Measurements from ENCODE around the gene SRSF10. TPM values are rescaled to one million over a fixed set of nuclear protein-coding genes. Genes with fewer than 3 reads are reported as not detected.

The SRSF10 gene
- total RNA-seq, 2 donors from 2014 or later = 94.3 to 94.9 TPM

DNA sequence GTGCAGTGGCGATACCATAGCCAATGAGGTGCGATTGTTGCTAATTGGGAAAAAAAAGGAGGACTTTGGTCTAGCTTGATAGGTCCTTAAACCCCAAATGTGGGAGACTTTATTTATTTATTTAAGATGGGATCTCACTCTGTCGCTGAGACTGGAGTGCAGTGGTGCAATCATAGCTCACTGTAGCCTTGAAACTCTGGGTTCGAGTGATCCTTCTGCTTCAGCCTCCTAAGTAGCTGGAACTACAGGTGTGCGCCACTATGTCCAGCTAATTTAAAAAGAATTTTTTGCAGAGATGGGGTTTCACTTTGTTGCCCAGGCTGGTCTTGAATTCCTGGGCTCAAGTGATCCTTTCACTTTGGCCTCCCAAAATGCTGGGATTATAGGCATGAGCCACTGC lies 24.0 kb upstream of the SRSF10 start:
- Histone ChIP-seq H3K27ac (no peak overlapping the region), H3K36me3 (no peaks in the 10 kb centered on the region), H3K27me3 (replicated peaks; ENCODE audit: insufficient read depth) (no peaks in the 10 kb centered on the region), H3K9me3 (no peaks in the 10 kb centered on the region), H3K4me3 (no peak overlapping the region), H3K4me1 (replicated peaks) (no peaks in the 10 kb centered on the region)
- WGBS = 94% methylated on average over 5 of the region's 5 CpGs
- no peak for TF ChIP-seq POLR2AphosphoS5 (IDR thresholded peaks at IDR 0.05)
- no peak for TF ChIP-seq POLR2A (IDR thresholded peaks at IDR 0.05)
- TF ChIP-seq, protein P1, sequence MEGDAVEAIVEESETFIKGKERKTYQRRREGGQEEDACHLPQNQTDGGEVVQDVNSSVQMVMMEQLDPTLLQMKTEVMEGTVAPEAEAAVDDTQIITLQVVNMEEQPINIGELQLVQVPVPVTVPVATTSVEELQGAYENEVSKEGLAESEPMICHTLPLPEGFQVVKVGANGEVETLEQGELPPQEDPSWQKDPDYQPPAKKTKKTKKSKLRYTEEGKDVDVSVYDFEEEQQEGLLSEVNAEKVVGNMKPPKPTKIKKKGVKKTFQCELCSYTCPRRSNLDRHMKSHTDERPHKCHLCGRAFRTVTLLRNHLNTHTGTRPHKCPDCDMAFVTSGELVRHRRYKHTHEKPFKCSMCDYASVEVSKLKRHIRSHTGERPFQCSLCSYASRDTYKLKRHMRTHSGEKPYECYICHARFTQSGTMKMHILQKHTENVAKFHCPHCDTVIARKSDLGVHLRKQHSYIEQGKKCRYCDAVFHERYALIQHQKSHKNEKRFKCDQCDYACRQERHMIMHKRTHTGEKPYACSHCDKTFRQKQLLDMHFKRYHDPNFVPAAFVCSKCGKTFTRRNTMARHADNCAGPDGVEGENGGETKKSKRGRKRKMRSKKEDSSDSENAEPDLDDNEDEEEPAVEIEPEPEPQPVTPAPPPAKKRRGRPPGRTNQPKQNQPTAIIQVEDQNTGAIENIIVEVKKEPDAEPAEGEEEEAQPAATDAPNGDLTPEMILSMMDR (IDR thresholded peaks at IDR 0.05) = no peak
- DNase-seq (ENCODE audit: low spot score) = no peak
- intact Hi-C loops (cut with DNase I) = no loop called here

DNA sequence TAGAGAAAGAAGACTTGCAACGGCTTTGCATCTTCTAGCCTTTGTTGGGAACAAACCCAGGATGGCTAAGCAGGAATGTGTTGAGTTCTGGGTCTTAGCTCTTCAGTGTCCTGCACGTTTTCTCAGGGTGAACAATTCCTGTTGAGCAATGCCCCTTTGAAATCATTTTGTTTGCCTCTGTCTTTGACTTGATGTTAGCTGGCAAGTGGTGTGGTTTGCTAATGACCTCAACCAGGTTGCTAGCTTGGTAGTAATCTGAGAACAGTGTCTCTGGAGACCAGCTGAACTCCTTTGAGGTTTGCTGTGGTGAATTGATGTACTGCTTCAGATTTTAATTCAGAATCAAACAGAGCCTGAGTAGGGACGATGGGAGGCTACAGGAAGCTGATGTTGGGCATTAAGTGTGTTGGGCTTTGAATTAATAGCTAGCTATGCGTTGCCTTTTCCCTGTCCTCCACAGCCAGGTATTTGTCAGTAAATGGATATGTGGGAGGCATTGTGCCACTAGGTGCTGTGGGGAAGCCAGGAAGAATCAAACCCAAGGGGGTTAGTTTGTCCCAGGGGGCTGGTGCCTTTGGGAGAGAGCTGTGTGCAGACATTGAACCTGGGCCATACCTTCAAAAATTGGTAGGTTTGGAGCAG lies 23.3 kb upstream of the SRSF10 start:
- no peak overlapping the region for H3K27ac ChIP-seq
- DNase-seq (ENCODE audit: low spot score) = no peak
- no peak overlapping the region for H3K4me3 ChIP-seq
- H3K36me3 ChIP-seq = no peaks in the 10 kb centered on the region
- no peak for TF ChIP-seq POLR2A (IDR thresholded peaks at IDR 0.05)
- no peak for TF ChIP-seq POLR2AphosphoS5 (IDR thresholded peaks at IDR 0.05)
- TF ChIP-seq, protein P1 (IDR thresholded peaks at IDR 0.05) = no peak
- 28% methylated on average over 4 of the region's 4 CpGs for WGBS
- no peaks in the 10 kb centered on the region for H3K27me3 ChIP-seq (replicated peaks; ENCODE audit: insufficient read depth)
- H3K4me1 ChIP-seq (replicated peaks) = no peaks in the 10 kb centered on the region
- H3K9me3 ChIP-seq = no peaks in the 10 kb centered on the region
- intact Hi-C loops (cut with DNase I) = no loop called here

DNA sequence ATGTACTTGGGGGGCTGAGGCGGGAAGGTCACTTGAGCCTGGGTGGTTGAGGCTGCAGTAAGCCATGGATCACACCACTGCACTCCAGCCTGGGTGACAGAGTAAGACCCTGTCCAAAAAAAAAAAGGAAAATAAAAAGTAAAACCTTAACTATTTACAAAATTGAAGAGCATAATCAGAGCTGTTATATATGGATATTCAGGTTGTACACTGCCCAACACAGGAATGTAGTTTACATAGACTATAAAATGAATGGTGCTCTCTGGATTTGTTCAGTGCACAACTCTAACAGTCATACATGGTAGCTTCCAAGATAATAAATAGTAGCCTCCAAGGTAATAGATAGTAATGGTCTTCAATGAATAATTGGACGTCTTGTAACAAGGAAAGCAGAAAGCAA lies 22.6 kb upstream of the SRSF10 start:
- TF ChIP-seq POLR2A (IDR thresholded peaks at IDR 0.05) (no peak), POLR2AphosphoS5 (IDR thresholded peaks at IDR 0.05) (no peak)
- TF ChIP-seq, protein P1 (IDR thresholded peaks at IDR 0.05) = no peak
- 71% methylated on average over 2 of the region's 2 CpGs for WGBS
- no peak for DNase-seq (ENCODE audit: low spot score)

DNA sequence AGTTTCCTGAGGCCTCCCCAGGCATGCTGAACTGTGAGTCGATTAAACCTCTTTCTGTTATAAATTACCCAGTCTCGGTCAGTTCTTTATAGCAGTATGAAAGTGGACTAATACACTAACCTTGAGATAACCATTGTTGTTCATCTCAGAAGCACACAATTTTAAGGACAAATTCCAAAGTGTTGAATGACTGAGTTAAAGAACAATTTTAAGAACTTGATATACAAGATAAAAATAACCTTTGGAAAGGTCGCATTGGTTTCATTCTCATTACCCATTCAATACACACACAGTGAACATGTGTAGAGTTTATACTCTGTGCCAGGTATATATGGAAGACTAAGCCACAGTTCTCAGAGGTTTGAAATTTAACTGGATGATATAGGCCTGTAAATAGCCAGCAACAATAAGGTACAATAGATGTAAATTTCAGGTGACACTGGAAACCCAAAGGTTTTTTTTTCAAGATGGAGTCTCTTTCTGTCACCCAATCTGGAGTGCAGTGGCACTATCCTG lies 19.1 kb upstream of the SRSF10 start:
- H3K36me3 ChIP-seq = no peaks in the 10 kb centered on the region
- H3K4me1 ChIP-seq (replicated peaks) = no peaks in the 10 kb centered on the region
- no peaks in the 10 kb centered on the region for H3K9me3 ChIP-seq
- WGBS = 73% methylated on average over 3 of the region's 3 CpGs
- no peak overlapping the region for H3K27ac ChIP-seq
- DNase-seq (ENCODE audit: low spot score) = no peak
- H3K27me3 ChIP-seq (replicated peaks; ENCODE audit: insufficient read depth) = no peaks in the 10 kb centered on the region
- TF ChIP-seq POLR2A (IDR thresholded peaks at IDR 0.05) = no peak
- no peak for TF ChIP-seq POLR2AphosphoS5 (IDR thresholded peaks at IDR 0.05)
- TF ChIP-seq, protein P1 (IDR thresholded peaks at IDR 0.05) = no peak
- intact Hi-C loops (cut with DNase I) = no loop called here
- no peak overlapping the region for H3K4me3 ChIP-seq

More for the DNA sequence above, 22.6 kb upstream of the SRSF10 start:
- Histone ChIP-seq H3K27ac (no peak overlapping the region), H3K4me1 (replicated peaks) (no peaks in the 10 kb centered on the region), H3K4me3 (no peak overlapping the region), H3K27me3 (replicated peaks; ENCODE audit: insufficient read depth) (no peaks in the 10 kb centered on the region), H3K9me3 (no peaks in the 10 kb centered on the region), H3K36me3 (no peaks in the 10 kb centered on the region)
- intact Hi-C loops (cut with DNase I) = no loop called here

DNA sequence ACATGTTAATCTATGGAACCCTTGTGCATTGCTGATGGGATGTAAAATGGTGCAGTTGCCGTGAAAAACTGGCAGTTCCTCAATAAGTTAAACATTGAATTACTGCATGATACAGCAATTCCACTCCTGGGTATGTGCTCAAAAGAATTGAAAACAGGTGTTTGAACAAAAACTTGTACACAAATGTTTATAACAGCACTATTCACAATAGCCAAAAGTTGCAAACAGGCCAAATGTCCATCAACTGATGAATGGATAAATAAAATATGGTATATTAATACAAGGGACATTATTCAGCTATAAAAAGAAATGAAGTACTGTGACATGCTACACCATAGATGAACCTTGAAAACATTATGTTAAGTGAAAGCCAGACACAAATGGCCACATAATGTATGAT lies 17.7 kb upstream of the SRSF10 start:
- intact Hi-C loops (cut with DNase I) = no loop called here
- H3K27ac ChIP-seq = no peak overlapping the region
- 44% methylated on average over 1 of the region's 1 CpG for WGBS
- no peaks in the 10 kb centered on the region for H3K36me3 ChIP-seq
- no peaks in the 10 kb centered on the region for H3K27me3 ChIP-seq (replicated peaks; ENCODE audit: insufficient read depth)
- DNase-seq (ENCODE audit: low spot score) = no peak
- TF ChIP-seq POLR2A (IDR thresholded peaks at IDR 0.05) = no peak
- no peaks in the 10 kb centered on the region for H3K4me1 ChIP-seq (replicated peaks)
- no peaks in the 10 kb centered on the region for H3K9me3 ChIP-seq
- no peak overlapping the region for H3K4me3 ChIP-seq
